Measurements from ENCODE around the gene TCF7L2. TPM values are rescaled to one million over a fixed set of nuclear protein-coding genes. Genes with fewer than 3 reads are reported as not detected.

Gene TCF7L2
- total RNA-seq, 2 donors from 2014 or later = 15.7 to 16.3 TPM

GRCh38 chr10:113066561-113067312 is 116.7 kb downstream of the TCF7L2 start:
- no peak for DNase-seq
- intact Hi-C loops (cut with DNase I) = no loop called here
- no peak for ATAC-seq

DNA sequence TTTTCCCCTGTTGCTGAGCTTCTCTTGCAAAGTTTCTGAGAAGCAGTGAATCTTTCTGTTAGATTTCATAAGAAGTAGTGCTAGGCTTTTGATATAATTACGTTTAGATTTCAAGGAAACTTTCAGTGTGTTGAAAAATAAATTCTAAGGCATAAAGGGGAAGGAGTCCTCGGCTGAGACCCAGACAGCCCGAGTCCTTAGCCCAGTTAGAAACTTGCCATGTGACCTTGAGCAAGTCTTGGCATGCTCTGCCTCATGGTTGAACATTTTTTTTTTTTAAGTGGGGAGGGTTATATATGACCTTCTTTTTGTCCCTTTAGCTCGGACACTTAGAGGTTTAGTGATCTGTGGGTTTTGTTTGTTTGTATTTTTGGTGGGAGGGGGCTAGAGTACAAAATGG is 117.5 kb downstream of the TCF7L2 start:
- DNase-seq = no peak
- ATAC-seq = peak in 1 of 2 donors; percentile 64
- intact Hi-C loops (cut with DNase I) = no loop called here

- no peak for DNase-seq
- no peak for ATAC-seq
- intact Hi-C loops (cut with DNase I) = no loop called here
Observed at GRCh38 chr10:113068178-113068890, 118.3 kb downstream of the TCF7L2 start.

GRCh38 chr10:113069595-113069994 is 119.5 kb downstream of the TCF7L2 start:
- DNase-seq (no peak), ATAC-seq (peak in 1 of 2 donors; percentile 8)
- intact Hi-C loops (cut with DNase I) = no loop called here

DNA sequence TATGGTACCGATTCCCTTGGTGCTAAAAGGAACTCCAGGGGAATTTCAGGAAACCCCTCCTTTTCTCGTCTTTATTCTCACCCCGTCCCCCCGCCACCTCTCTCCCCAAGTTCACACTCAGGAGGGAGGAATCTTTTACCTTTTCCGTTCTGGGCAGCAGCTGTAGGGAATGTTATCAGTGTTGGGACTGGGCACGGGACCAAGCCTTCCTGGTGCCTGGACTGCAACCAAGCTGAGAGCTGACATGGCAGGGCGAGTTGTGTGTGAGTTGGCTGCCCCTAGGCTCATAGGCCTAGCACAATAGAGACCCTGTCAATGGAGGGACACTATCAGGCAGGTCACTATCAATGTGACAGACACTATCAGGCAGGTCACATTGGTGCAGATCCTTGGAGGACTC is 121.4 kb downstream of the TCF7L2 start:
- ATAC-seq (peak; percentile 61 to 76), DNase-seq (peak; percentile 84)
- intact Hi-C loops (cut with DNase I) = no loop called here

DNA sequence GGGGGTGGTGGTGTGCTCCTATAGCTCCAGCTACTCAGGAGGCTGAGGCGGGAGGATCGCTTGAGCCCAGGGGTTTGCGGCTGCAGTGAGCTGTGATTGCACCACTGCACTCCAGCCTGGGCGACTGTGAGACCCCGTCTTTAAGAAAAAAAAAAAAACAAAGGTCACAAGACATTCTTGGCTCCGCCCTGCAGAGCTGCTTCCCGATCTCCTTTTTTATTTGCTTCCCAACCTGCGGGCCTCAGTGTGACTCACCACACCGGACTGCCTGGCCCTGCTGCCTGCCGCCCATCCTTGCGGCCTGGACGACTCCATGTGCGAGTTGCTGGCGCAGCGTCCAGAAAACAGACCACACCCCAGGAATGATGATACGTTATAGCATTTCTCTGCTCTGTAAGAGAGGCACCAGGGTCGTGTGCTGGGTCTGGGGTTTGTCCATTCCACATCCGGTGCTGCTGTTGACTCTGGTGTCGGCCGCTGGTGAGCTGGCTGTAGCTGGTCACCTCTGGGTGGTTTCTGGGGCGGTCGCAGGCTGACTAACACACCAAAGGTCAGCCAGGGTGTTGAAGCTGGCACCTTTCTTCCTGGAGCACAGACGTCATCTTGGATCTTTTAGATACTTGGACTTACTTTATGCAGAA is 123.6 kb downstream of the TCF7L2 start:
- DNase-seq (peak; percentile 85), ATAC-seq (peak; percentile 73 to 92)
- intact Hi-C loops (cut with DNase I) = no loop called here

DNA sequence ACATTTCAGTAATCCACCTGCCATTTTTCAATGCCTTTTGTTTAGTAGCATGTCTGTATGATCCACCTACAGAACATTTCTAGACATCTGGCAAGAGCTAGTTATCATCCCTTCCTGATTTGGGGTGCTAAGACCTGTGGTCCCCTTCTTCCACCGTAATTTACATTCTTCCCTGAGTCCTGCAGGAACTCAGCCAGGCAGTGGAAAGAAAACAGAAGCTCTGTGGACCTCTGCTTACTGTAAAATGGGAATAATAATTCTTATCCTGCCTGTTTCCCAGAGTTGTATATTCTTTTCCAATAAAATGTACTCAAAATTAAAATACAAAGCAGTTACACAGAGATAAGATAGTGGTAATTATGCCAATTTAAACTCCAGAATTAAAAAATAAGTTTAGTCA is 126.9 kb downstream of the TCF7L2 start:
- intact Hi-C loops (cut with DNase I) = no loop called here
- DNase-seq (no peak), ATAC-seq (no peak)

DNA sequence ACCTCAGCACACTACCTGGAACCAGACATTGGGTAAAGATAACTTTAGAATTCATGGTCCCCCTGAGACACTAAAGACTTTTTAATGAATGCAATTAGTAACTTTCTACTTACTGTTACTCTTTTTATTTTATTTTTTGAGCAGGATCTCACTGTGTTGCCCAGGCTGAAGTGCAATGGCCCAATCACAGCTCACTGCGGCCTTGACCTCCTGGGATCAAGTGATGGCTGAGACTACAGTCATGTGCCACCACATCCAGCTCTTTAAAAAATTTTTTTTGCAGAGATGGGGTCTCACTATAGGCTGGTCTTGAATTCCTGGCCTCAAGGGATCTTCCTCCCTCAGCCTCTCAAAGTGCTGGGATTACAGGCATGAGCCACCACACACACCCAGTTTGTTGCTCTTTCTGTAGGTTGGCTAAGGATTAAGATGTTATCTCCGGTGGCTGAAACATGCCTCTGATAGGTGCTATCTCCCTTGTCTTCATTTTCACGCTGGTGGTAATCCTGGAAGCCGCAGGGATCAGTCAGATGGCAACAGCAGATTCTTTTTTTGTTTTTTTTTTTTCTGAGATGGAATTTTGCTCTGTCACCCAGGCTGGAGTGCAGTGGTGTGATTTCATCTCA is 128.3 kb downstream of the TCF7L2 start:
- ATAC-seq (no peak), DNase-seq (no peak)
- intact Hi-C loops (cut with DNase I) = no loop called here

DNA sequence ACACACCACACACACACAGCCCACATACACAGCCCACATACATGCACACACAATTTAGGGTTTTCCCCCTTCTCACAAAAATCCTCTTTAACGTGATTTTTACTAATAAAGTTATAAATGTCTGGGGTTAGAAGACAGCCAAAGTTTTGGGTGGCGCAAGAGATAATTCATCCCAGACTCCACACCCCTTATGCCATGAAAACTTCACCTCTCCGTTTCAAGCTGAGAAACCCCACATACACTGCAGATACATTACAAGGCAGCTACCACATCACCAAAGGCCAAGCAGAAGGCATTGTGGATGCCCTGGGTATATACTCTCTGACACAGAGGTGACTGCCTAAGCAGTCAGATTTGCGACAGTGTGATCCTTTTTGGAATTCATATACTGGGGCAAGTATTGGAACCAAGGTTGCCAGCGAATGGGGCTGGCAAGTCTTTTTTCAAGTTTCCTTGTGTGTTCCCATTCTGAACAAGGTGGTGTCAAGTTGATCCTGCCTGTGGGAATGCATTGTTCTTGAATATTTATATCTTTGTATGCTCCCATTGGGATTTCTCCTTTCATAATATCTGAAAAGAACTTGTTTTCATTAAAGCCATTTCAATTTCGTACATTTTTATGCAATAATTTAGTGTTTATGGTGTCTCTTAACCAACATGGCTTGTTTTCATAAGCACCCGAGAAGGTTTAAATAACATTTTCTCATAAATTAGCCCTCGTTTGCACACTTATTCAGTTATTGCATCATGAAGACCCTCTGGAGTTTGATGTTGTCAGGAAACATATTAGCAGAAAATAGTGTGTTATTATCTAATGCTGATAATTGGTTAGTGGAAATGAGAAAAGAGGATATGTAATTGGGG is 130.2 kb downstream of the TCF7L2 start:
- intact Hi-C loops (cut with DNase I) = no loop called here
- ATAC-seq = no peak
- no peak for DNase-seq

- no peak for DNase-seq
- intact Hi-C loops (cut with DNase I) = no loop called here
- no peak for ATAC-seq
Observed at GRCh38 chr10:113080925-113081229, 130.8 kb downstream of the TCF7L2 start.

- intact Hi-C loops (cut with DNase I) = no loop called here
- no peak for ATAC-seq
- DNase-seq = no peak
Observed at GRCh38 chr10:113084031-113084430, 134.0 kb downstream of the TCF7L2 start.

GRCh38 chr10:113085776-113086175 is 135.7 kb downstream of the TCF7L2 start:
- intact Hi-C loops (cut with DNase I) = no loop called here
- ATAC-seq (no peak), DNase-seq (no peak)

GRCh38 chr10:113086282-113086681 is 136.2 kb downstream of the TCF7L2 start:
- no peak for ATAC-seq
- intact Hi-C loops (cut with DNase I) = no loop called here
- no peak for DNase-seq

DNA sequence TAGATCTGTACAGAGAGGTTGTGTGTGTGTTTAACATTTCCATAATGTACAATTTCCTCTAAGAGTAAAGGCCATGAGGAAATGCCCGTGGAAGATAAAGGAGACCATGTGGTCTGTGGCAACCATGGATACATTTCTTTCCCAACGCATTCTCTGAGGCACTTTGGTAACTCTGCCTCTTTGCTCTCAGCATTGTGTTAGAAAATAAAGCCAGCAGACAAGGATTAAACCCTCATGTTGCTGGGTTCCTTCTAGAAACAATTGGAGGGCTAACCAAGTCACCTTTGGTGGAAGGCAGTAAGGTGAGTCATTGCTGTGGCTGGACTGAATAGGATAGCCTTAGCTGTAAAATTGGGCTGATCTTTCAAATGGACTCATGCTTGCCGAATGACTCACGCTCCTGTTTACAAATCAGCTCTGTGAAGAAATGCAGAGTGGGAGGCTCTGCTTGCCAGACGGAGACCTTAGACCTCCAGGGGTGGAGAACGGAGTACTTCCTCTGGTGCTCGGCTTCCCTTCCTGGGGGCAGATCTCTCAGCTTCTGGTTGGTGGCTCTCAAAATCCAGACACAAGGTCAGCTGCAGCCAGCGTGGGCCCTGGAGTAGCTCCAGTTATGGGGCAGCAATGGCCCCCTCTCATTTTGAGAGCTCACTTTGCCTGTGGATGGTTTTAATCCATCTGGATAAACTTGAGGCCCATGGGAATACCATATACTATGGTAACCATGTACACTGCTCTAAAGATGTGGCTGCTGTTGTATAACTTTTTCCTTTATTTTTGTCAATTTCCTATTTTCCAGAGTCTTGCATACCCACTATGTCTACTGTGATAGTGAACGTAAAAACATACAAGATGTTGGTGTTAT is 137.3 kb downstream of the TCF7L2 start:
- intact Hi-C loops (cut with DNase I) = no loop called here
- ATAC-seq (peak; percentile 78 to 96), DNase-seq (peak; percentile 76)

GRCh38 chr10:113088194-113088593 is 138.1 kb downstream of the TCF7L2 start:
- ATAC-seq = no peak
- intact Hi-C loops (cut with DNase I) = no loop called here
- DNase-seq = no peak

DNA sequence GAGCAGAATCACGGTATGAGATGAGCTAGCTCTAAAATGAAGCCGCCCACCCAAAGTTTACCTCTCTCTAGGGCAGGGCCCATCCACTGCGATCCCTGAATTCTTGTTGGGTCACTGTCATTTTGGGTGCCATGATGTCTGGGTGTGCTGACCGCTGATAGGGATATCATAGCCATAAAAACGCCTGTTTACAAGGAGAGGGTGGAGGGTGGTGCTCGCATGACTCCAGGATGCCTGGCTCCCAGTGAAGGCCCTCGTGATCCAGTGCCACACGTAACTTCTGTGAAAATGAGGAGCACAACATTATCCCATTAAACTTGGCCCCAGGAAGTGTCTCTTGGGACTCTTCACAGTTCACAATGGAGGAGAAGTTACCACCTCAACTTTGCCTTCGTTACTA is 139.5 kb downstream of the TCF7L2 start:
- ATAC-seq (no peak), DNase-seq (no peak)
- intact Hi-C loops (cut with DNase I) = no loop called here

DNA sequence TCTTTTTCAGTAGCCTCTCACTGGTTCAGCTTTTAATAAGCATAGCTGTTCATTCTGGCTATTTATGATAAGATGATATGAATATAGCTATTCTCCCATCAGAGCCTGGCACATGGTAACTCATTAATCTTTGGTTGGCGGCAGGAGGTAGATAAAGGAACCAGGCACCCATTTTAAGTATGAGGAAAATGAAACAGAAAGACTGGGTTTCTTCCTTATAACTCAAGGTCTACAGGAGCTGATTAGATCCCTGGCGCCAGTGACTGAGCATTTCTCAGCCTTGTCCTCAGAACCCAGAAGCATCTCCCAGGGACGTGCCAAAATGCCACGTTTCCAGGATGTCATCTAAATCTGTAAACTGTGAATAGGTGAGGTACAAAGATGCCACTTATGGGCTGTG is 141.9 kb downstream of the TCF7L2 start:
- intact Hi-C loops (cut with DNase I) = no loop called here
- no peak for DNase-seq
- no peak for ATAC-seq
